ENCODE data around the gene IKZF2. TPM values are rescaled to one million over a fixed set of nuclear protein-coding genes. Genes with fewer than 3 reads are reported as not detected.

Gene IKZF2
- total RNA-seq (2021; ENCODE audit: unreplicated experiment) (1.6 TPM), Bru-seq, nascent RNA (percentile 32 among the genes with signal in this experiment), BruChase-seq, experiment 1, labeled RNA remaining after a 6-hour chase (percentile 27 among the genes with signal in this experiment), BruChase-seq, experiment 2, labeled RNA remaining after a 2-hour chase (percentile 33 among the genes with signal in this experiment)
- 0.16 and 0.17 TPM in 2 replicates for polyA plus RNA-seq (2012)
- long read RNA-seq, partial matches to known transcripts: 0 of 3 reads
- long read RNA-seq, other reads (novel, unspliced or antisense): 3 of 3 reads

DNA sequence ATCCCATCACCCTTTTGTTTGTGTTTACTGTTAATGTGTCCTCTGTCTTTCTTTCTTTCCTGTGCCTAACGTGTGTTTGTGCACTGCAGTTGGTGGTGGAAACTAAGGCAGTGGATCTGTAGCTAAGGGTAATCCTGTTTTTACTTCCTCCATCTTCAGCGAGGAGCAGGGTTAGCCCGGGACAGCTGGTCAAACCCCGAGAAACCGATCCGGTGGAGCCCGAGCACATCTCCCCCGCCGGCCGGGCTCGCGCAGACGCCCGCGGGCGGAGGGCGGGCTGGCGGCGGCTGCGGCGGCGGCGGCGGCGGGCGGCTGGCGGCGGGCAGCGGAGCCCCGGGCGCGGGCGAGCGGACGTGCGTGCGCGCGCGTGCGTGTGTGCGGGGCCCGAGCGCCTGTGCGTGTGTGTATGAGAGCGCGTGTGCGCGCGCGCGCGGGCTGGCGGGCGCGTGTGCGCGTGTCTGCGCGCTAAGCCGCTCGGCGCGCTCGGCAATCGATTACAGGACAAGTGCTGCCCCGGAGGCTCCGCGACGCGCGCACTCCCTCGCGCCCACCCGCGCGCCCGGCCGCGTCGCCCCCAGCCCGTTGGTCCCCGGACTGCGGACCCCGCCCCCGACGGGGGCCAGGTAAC lies at the start of gene IKZF2:
TSS of gene IKZF2 (minus strand) at position 176 of the 628 bp plus-strand sequence. CDS start 2,983 bp downstream, outside the sequence.
- intact Hi-C loops (cut with micrococcal nuclease): loop anchor here (2.0 kb wide), 2 partner anchors 289 to 557 kb away; no protein-coding TSS in a partner anchor
- peak within 1 kb of the TSS; percentile 62 to 63 for H3K4me3 ChIP-seq (replicated peaks in 1 of 2; ENCODE audit: low read depth in 1 of 2, low read length in 2 of 2)
- CTCF ChIA-PET: no interaction called here

DNA sequence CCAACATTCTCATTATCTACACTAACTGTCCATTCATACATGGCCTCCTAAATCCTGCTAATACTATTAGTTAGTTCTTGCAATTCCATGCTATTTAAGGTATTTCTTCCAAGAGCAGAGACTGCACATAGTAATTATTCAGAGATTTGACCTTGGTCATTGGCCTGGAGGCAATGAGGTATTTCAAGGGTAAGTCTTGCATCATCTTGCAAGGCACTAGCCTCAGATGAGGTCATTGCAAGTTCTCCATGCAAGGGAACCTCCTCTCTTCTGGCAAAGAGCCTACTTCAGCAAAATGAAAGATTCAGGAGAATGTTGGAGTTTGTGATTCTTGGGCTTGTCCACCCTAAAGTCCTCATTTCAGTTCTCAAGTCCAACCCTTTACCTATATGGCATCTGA lies 48.5 kb upstream of the IKZF2 start:
- Histone ChIP-seq H3K9me3 (ENCODE audit: control insufficient read depth in 1 of 2, insufficient read depth in 1 of 2, low read depth in 1 of 2, low read length in 2 of 2) (no peaks in the 10 kb centered on the region), H4K20me1 (ENCODE audit: insufficient read depth) (no peaks in the 10 kb centered on the region), H3K4me3 (replicated peaks in 1 of 2; ENCODE audit: low read depth in 1 of 2, low read length in 2 of 2) (no peak overlapping the region), H3K9ac (ENCODE audit: low read length) (no peak overlapping the region), H3K4me1 (ENCODE audit: control insufficient read depth in 1 of 2, insufficient read depth in 2 of 2, low read length in 2 of 2) (no peaks in the 10 kb centered on the region), H3K4me2 (ENCODE audit: low read length) (no peak overlapping the region), H3K27ac (ENCODE audit: low read depth, low read length) (no peak overlapping the region), H3K36me3 (ENCODE audit: control insufficient read depth in 1 of 2, insufficient read depth in 2 of 2, low read length in 2 of 2) (no peaks in the 10 kb centered on the region), H3K9me2 (ENCODE audit: insufficient read depth) (no peaks in the 10 kb centered on the region), H3K27me3 (ENCODE audit: insufficient read depth, low read length) (no peaks in the 10 kb centered on the region), H2AFZ (ENCODE audit: low read depth, low read length, poor library complexity, severe bottlenecking) (no peak overlapping the region), H3K79me2 (ENCODE audit: insufficient read depth, low read length) (no peaks in the 10 kb centered on the region)
- ATAC-seq (no peak), DNase-seq (ENCODE audit: low read depth, low spot score) (no peak)
- CTCF ChIA-PET: no interaction called here
- no TSS peak for BruUV-seq (replicated peaks)
- RAD21 ChIA-PET (ENCODE audit: low non-redundant PET in 1 of 2, low total read pairs in 2 of 2, uncharacterized antibody in 2 of 2, unreplicated experiment in 2 of 2): no interaction called here
- POLR2A ChIA-PET: no interaction called here
- intact Hi-C loops (cut with micrococcal nuclease): no loop called here
- TF ChIP-seq SP1 (IDR thresholded peaks at IDR 0.05; ENCODE audit: low read depth) (no peak), EZH2 (IDR thresholded peaks at IDR 0.05) (no peak), JUND (IDR thresholded peaks at IDR 0.05) (no peak), SIN3A (IDR thresholded peaks at IDR 0.05; ENCODE audit: low read depth) (no peak), POLR2AphosphoS5 (IDR thresholded peaks at IDR 0.05; ENCODE audit: low read depth, low read length) (no peak), CBX3 (IDR thresholded peaks at IDR 0.05; ENCODE audit: low read depth) (no peak), EGR1 (IDR thresholded peaks at IDR 0.05; ENCODE audit: low read depth) (no peak), SRF (IDR thresholded peaks at IDR 0.05; ENCODE audit: low read depth) (no peak), RAD21 (IDR thresholded peaks at IDR 0.05; ENCODE audit: low read depth) (no peak), YY1 (IDR thresholded peaks at IDR 0.05; ENCODE audit: extremely low read depth, insufficient replicate concordance, low read depth, low read length) (no peak), ELF1 (IDR thresholded peaks at IDR 0.05; ENCODE audit: borderline replicate concordance, low read depth) (no peak)
- TF ChIP-seq, protein P1, sequence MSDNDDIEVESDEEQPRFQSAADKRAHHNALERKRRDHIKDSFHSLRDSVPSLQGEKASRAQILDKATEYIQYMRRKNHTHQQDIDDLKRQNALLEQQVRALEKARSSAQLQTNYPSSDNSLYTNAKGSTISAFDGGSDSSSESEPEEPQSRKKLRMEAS (IDR thresholded peaks at IDR 0.05): no peak
- TF ChIP-seq, protein P2, sequence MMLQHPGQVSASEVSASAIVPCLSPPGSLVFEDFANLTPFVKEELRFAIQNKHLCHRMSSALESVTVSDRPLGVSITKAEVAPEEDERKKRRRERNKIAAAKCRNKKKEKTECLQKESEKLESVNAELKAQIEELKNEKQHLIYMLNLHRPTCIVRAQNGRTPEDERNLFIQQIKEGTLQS (IDR thresholded peaks at IDR 0.05): no peak
- TF ChIP-seq, protein P3, sequence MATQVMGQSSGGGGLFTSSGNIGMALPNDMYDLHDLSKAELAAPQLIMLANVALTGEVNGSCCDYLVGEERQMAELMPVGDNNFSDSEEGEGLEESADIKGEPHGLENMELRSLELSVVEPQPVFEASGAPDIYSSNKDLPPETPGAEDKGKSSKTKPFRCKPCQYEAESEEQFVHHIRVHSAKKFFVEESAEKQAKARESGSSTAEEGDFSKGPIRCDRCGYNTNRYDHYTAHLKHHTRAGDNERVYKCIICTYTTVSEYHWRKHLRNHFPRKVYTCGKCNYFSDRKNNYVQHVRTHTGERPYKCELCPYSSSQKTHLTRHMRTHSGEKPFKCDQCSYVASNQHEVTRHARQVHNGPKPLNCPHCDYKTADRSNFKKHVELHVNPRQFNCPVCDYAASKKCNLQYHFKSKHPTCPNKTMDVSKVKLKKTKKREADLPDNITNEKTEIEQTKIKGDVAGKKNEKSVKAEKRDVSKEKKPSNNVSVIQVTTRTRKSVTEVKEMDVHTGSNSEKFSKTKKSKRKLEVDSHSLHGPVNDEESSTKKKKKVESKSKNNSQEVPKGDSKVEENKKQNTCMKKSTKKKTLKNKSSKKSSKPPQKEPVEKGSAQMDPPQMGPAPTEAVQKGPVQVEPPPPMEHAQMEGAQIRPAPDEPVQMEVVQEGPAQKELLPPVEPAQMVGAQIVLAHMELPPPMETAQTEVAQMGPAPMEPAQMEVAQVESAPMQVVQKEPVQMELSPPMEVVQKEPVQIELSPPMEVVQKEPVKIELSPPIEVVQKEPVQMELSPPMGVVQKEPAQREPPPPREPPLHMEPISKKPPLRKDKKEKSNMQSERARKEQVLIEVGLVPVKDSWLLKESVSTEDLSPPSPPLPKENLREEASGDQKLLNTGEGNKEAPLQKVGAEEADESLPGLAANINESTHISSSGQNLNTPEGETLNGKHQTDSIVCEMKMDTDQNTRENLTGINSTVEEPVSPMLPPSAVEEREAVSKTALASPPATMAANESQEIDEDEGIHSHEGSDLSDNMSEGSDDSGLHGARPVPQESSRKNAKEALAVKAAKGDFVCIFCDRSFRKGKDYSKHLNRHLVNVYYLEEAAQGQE (IDR thresholded peaks at IDR 0.05; ENCODE audit: low read depth): no peak

More for the DNA sequence above, at the start of gene IKZF2:
- peak within 1 kb of the TSS; percentile 47 for H3K9ac ChIP-seq (ENCODE audit: low read length)
- no peaks in the 10 kb centered on the region for H3K9me2 ChIP-seq (ENCODE audit: insufficient read depth)
- no TSS peak for BruUV-seq (replicated peaks)
- DNase-seq (ENCODE audit: low read depth, low spot score): peak; percentile 60
- H3K27ac ChIP-seq (ENCODE audit: low read depth, low read length): no peak within 1 kb of the TSS; the same call in 1 of the 2 replicates
- H3K4me2 ChIP-seq (ENCODE audit: low read length): peak within 1 kb of the TSS; percentile 86
- TF ChIP-seq, protein P2 (IDR thresholded peaks at IDR 0.05): no peak
- TF ChIP-seq ZFX (IDR thresholded peaks at IDR 0.05) (no peak), YY1 (IDR thresholded peaks at IDR 0.05; ENCODE audit: extremely low read depth, insufficient replicate concordance, low read depth, low read length) (peak; percentile 24)
- no peaks in the 10 kb centered on the region for H4K20me1 ChIP-seq (ENCODE audit: insufficient read depth)
- ChIA-PET POLR2A (no interaction called here), RAD21 (ENCODE audit: low non-redundant PET in 1 of 2, low total read pairs in 2 of 2, uncharacterized antibody in 2 of 2, unreplicated experiment in 2 of 2) (no interaction called here)
- H3K4me1 ChIP-seq (ENCODE audit: control insufficient read depth in 1 of 2, insufficient read depth in 2 of 2, low read length in 2 of 2): peaks cover 0 to 13% of the 10 kb centered on the region in 2 experiments; a peak in 3 of 4 replicates
- ATAC-seq: peak; percentile 91
- H3K79me2 ChIP-seq (ENCODE audit: insufficient read depth, low read length): no peaks in the 10 kb centered on the region
- H3K27me3 ChIP-seq (ENCODE audit: insufficient read depth, low read length): no peaks in the 10 kb centered on the region
- H3K36me3 ChIP-seq (ENCODE audit: control insufficient read depth in 1 of 2, insufficient read depth in 2 of 2, low read length in 2 of 2): no peaks in the 10 kb centered on the region
- no peaks in the 10 kb centered on the region for H3K9me3 ChIP-seq (ENCODE audit: control insufficient read depth in 1 of 2, insufficient read depth in 1 of 2, low read depth in 1 of 2, low read length in 2 of 2)
- peak within 1 kb of the TSS; percentile 100 for H2AFZ ChIP-seq (ENCODE audit: low read depth, low read length, poor library complexity, severe bottlenecking)
